ENCODE data around the gene C12orf57. TPM values are rescaled to one million over a fixed set of nuclear protein-coding genes. Genes with fewer than 3 reads are reported as not detected.

C12orf57 gene
- total and polyA plus RNA-seq, 2 experiments from 2014 or later, result 204 to 262 TPM

DNA sequence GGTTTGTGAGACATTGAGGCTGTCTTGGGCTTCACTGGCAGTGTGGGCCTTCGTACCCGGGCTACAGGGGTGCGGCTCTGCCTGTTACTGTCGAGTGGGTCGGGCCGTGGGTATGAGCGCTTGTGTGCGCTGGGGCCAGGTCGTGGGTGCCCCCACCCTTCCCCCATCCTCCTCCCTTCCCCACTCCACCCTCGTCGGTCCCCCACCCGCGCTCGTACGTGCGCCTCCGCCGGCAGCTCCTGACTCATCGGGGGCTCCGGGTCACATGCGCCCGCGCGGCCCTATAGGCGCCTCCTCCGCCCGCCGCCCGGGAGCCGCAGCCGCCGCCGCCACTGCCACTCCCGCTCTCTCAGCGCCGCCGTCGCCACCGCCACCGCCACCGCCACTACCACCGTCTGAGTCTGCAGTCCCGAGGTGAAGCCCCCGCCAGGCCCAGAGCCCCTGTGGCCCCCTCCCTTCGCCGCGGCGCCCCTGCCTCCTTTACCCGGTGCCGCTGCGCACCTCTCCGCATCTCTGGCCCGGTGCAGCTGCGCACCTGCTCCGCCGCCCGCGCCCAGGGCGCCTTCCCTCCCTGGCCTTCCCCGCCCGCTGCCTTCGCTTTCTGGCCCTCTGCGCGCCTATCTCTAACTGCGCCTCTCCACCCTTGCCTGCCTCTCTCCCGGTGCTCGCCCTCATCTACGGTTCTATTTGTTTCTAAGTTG is 29.4 kb upstream of the C12orf57 start, which contains the start of gene ENO2:
Gene ENO2, plus strand, starts transcription at position 335 of the 701 bp plus-strand sequence. CDS start 1,253 bp downstream, outside the sequence.
- Histone ChIP-seq H3F3A (replicated peaks; ENCODE audit: low read depth) (peaks cover 15% of the 10 kb centered on the region; the same call in 1 of the 2 replicates), H3K27me3 (ENCODE audit: insufficient read depth) (no peaks in the 10 kb centered on the region), H3K27ac (ENCODE audit: low read depth) (no peak within 1 kb of the TSS), H2AFZ (peak within 1 kb of the TSS; percentile 90), H4K20me1 (replicated peaks; ENCODE audit: insufficient read depth) (no peaks in the 10 kb centered on the region), H3K36me3 (ENCODE audit: insufficient read depth) (peaks cover 6% of the 10 kb centered on the region), H3K4me2 (peak within 1 kb of the TSS; percentile 98), H3K79me2 (replicated peaks; ENCODE audit: insufficient read depth) (peaks cover 8% of the 10 kb centered on the region), H3K4me1 (ENCODE audit: insufficient read depth) (peaks cover 19% of the 10 kb centered on the region), H3K4me3 (peak within 1 kb of the TSS; percentile 92), H3K9me2 (ENCODE audit: insufficient read depth) (no peaks in the 10 kb centered on the region)
- H3K9me3 Mint-ChIP-seq, result no peaks in the 10 kb centered on the region
- DNase-seq (ENCODE audit: low spot score), result peak; percentile 79
- peak; percentile 77 for ATAC-seq
- peaks cover 35% of the 10 kb centered on the region for H3K36me3 Mint-ChIP-seq (ENCODE audit: low read depth)
- peak within 1 kb of the TSS; percentile 43 for H3K27ac Mint-ChIP-seq
- TF ChIP-seq ZNF331 (CRISPR knock-in tag; IDR thresholded peaks at IDR 0.05; ENCODE audit: low read depth) (no peak), EZH2 (IDR thresholded peaks at IDR 0.05; ENCODE audit: low read depth, unreplicated experiment) (no peak), CTCF (conservative IDR thresholded peaks at IDR 0.05; ENCODE audit: low read depth in 2 of 2) (no peak), STAT1 (IDR thresholded peaks at IDR 0.05; ENCODE audit: unreplicated experiment) (no peak), POLR2AphosphoS5 (IDR thresholded peaks at IDR 0.05; ENCODE audit: low read depth) (peak; percentile 48)
- TF ChIP-seq, protein P1, sequence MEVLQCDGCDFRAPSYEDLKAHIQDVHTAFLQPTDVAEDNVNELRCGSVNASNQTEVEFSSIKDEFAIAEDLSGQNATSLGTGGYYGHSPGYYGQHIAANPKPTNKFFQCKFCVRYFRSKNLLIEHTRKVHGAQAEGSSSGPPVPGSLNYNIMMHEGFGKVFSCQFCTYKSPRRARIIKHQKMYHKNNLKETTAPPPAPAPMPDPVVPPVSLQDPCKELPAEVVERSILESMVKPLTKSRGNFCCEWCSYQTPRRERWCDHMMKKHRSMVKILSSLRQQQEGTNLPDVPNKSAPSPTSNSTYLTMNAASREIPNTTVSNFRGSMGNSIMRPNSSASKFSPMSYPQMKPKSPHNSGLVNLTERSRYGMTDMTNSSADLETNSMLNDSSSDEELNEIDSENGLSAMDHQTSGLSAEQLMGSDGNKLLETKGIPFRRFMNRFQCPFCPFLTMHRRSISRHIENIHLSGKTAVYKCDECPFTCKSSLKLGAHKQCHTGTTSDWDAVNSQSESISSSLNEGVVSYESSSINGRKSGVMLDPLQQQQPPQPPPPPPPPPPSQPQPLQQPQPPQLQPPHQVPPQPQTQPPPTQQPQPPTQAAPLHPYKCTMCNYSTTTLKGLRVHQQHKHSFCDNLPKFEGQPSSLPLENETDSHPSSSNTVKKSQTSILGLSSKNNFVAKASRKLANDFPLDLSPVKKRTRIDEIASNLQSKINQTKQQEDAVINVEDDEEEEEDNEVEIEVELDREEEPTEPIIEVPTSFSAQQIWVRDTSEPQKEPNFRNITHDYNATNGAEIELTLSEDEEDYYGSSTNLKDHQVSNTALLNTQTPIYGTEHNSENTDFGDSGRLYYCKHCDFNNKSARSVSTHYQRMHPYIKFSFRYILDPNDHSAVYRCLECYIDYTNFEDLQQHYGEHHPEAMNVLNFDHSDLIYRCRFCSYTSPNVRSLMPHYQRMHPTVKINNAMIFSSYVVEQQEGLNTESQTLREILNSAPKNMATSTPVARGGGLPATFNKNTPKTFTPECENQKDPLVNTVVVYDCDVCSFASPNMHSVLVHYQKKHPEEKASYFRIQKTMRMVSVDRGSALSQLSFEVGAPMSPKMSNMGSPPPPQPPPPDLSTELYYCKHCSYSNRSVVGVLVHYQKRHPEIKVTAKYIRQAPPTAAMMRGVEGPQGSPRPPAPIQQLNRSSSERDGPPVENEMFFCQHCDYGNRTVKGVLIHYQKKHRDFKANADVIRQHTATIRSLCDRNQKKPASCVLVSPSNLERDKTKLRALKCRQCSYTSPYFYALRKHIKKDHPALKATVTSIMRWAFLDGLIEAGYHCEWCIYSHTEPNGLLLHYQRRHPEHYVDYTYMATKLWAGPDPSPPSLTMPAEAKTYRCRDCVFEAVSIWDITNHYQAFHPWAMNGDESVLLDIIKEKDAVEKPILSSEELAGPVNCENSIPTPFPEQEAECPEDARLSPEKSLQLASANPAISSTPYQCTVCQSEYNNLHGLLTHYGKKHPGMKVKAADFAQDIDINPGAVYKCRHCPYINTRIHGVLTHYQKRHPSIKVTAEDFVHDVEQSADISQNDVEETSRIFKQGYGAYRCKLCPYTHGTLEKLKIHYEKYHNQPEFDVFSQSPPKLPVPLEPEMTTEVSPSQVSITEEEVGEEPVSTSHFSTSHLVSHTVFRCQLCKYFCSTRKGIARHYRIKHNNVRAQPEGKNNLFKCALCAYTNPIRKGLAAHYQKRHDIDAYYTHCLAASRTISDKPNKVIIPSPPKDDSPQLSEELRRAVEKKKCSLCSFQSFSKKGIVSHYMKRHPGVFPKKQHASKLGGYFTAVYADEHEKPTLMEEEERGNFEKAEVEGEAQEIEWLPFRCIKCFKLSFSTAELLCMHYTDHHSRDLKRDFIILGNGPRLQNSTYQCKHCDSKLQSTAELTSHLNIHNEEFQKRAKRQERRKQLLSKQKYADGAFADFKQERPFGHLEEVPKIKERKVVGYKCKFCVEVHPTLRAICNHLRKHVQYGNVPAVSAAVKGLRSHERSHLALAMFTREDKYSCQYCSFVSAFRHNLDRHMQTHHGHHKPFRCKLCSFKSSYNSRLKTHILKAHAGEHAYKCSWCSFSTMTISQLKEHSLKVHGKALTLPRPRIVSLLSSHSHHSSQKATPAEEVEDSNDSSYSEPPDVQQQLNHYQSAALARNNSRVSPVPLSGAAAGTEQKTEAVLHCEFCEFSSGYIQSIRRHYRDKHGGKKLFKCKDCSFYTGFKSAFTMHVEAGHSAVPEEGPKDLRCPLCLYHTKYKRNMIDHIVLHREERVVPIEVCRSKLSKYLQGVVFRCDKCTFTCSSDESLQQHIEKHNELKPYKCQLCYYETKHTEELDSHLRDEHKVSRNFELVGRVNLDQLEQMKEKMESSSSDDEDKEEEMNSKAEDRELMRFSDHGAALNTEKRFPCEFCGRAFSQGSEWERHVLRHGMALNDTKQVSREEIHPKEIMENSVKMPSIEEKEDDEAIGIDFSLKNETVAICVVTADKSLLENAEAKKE (CRISPR knock-in tag; IDR thresholded peaks at IDR 0.05), result no peak
- H3K27me3 Mint-ChIP-seq (ENCODE audit: insufficient read depth, low read depth, poor library complexity), result peaks cover 17% of the 10 kb centered on the region
- H3K4me3 Mint-ChIP-seq, result peak within 1 kb of the TSS; percentile 97
- H3K4me1 Mint-ChIP-seq, result peaks cover 32% of the 10 kb centered on the region
